Ramos (cell line): Measurements from ENCODE around the gene IP6K3.

Experiments
- in situ Hi-C: fragments of 300-500 bp; cut with MboI; formaldehyde crosslinking; loops from one replicate; pipeline ENCODE4 v1.14.3; 2022; ENCODE audit warnings: low sequenced_read_pairs; ENCODE audit not compliant: unreplicated experiment

IP6K3 gene

DNA sequence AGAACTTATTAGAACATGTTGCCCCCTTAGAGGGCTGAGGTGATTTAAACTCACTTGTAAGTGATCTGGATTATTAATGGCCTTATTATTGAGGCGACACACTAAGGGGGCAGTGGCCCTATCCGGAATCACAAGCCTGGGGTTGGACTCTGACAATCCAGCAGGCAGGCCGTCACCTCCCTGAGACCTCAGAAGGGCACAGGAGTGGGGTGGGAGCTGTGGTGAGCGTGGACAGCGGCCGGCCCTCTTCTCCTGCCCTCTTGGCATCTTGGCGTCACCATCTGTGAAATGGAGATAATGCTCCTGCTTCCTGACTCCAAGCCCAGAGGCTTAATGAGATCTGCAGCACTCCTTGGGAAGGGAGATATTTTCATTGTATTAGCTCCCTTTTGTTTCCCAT is 19.6 kb downstream of the IP6K3 start:
- in situ Hi-C loops, result no loop called here

DNA sequence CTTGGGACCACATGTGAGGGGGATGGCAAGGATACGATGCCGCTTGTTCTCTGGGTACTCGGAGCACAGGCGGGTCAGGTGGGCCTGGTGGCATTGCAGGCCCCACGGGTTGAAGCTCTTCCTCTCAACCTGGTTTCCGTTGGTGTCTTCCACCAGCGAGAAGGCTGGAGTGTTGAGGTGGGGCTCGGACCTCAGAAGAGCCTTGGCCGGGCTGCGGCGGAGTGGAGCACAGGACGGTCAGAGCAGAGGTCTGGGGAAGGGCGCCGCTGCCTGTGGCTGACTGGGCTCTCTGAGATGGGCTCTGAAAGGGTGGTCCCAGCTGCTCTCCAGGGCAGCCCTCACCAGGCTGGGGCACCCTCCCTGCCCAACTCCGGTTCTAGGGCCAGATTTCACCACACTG is 20.0 kb downstream of the IP6K3 start:
- in situ Hi-C loops, result no loop called here

DNA sequence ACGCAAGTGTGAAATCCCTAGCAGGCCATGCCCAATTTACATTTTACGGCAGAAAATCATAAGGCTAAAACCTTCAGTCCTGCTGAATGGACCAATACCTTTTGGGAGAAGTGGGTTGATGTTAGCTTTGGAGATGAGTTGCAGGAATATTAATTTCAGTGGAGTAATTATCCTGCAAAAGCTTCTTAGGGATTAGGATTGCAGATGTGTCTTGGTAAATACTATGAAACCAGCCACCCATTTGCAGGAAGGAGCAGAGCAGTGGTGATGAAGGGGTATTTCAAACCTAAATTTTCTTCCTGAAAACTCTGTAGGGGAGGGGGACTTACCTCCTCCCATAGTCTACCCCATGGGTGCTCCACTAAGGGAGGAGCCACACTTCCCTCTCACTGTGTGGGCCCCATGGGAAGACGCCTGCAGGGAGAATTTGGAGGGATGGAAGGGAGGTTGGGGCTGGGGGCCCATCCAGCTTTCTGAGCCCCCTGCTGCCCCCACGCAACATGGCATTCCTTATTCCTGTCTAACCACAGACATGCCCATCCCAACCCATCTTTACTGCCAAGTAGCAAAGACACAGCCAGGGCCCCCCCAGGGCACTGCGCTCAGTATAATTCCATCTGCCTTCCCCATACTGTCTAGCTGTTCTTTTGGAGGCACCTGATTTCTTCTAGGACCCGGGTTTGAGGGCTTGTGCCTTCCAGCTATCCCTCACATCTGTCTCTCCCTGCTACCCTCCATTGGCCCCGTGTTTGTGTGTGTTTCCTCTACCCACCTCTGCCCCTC is 20.6 kb downstream of the IP6K3 start:
- in situ Hi-C loops, result no loop called here

DNA sequence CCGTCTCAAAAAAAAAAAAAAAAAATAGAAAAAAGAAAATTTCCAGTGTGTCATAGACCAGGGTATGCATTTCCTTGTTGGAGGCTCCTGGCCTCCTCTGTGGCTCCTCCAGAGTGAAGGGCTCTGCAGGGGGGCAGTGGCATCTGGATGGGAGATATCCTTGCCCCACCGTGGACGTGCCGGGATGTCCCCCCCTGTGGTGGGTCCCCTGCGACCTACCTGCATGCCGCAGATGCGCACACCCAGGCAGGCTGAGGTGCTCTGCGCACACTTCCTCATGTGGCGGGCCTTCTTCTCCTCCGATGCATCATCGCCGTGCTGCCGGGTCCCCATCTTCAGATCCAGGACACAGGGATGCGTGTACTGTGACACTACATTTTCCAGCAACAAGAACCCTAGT is 21.5 kb downstream of the IP6K3 start:
- in situ Hi-C loops, result no loop called here

DNA sequence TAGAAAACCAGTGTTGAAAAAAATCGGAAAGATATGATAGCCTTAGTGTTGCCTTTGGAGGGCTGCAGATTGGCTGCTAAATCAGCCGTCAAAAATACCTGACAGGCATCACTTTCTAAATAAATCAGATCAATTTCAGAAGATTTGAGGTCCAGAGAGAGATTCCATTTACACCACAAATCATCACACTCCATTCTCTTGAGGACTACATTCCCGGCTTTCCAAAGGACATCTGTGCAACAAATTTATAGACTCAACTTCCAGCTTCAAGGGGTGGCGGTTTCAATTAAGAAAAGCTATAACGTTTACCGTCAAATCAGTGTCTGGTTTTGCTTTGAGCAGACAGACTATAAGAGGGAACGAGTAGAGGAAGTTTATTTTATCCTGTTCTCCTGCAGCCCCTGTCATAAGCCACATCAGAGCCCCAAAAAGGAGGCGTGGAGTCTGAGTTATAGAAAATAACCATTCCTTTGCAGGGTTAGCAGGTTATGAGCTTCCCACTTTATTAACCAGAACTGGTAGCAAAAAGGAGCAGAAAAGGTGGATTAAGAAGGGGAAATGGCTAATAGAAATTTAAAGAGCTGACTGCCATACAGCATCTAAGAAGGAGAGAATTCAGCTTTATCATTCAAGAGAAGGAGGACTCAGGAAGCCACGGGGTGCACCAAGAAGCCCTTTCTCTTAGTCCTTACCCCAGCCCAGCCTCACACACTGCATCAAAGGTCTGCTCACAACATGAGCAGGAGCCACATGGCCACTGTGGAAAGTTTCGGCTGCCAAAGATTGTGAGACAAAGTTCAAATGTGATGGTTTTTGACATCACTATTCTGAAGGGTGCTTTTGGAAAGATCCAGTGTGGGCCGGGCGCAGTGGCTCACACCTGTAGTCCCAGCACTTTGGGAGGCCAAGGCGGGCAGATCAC is 22.3 kb downstream of the IP6K3 start:
- in situ Hi-C loops, result no loop called here

DNA sequence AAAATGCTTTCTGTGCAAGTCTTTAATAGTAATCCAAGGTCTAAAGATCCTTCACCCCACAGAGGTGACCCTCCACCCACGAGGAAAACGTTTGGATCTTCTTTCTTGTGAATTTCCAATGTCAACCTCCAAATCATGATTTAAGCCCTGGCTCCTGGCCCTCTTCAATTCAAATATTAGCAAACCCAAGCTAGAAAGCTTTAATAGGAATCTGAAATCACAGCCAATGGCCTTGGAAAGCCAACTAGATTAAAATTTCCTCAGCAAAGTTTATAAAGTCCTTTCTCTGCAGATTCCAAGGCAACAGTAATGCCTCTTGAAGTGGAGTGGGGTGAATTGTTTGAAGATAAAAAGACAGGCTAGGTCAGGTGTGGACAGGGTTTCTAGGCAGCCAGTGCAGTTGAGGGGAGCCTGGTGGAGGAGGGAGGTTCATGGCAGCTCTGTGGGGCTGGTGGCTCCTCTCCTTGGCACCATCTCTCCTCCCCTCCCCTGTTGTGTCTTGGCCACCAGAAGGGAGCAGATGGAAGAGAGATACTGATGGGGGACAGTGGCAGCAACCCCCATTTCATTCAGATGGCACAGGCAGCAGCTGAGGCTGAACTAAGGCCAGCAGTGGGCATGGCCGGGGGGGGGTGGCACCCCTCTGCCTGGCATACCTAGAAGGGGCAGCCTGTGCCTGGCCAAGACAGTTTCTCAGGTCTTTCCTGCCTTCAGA is 23.2 kb downstream of the IP6K3 start:
- in situ Hi-C loops, result no loop called here

DNA sequence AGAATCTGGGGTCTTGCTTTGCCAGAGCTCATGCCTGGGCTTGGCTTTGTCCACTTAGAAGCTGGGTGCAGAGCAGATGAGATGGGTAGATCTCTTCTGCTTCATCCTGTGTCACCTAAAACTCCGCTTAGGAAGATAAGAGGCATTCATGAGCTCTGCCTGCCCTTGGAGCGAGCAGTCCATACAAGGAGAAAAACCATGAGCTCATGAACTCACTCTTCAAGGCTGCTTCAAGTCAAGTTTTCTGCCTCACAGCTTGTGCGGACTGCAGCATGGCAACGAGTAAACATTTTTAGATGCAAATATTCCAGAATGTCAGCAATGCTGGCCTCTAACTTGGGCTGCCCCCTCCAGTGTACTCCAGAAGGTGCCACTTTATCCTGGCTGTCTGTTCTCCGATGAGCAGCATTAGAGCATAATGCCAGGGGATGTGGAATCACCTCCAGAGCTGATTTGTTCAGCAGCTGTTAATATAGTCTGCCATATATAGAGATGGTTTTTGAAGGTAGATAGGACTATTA is 24.5 kb downstream of the IP6K3 start:
- in situ Hi-C loops, result no loop called here

DNA sequence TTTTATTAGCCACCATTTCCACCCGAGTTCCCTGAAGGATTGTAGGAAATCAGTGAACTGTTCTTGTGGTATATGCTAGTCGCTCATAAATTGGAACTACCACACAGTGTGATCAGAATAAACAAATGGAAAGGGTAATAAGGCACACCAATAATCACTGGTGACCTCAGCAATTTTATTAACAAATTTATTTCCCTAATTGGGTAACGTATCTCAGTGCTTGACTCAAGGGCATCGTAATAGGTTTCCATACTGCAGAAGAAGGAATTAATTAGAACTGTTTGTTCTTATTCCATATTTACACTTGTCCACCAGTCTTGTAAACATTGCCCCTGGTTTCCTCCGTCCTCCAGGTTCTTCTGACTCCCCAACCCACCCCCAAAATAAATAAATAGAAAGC is 25.2 kb downstream of the IP6K3 start:
- in situ Hi-C loops, result no loop called here

DNA sequence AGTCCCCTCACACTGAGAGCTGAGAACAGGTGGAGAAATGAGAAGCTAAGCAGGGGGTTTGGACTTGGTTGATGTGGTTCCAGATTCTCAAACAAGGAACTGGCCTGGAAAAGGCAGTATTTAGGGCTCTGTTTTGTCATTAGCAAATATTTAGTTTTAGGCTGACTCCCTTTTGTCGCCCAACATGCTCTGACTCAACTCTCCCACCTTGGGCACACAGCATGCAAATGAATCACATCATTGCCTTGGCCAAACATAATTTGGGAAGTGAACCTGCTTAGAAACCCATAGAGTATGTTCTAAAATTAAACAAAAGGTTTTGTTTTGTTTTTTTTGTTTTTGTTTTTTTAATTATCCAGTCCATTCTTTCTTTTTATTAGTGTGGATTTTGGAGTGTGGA is 25.7 kb downstream of the IP6K3 start:
- in situ Hi-C loops, result no loop called here

DNA sequence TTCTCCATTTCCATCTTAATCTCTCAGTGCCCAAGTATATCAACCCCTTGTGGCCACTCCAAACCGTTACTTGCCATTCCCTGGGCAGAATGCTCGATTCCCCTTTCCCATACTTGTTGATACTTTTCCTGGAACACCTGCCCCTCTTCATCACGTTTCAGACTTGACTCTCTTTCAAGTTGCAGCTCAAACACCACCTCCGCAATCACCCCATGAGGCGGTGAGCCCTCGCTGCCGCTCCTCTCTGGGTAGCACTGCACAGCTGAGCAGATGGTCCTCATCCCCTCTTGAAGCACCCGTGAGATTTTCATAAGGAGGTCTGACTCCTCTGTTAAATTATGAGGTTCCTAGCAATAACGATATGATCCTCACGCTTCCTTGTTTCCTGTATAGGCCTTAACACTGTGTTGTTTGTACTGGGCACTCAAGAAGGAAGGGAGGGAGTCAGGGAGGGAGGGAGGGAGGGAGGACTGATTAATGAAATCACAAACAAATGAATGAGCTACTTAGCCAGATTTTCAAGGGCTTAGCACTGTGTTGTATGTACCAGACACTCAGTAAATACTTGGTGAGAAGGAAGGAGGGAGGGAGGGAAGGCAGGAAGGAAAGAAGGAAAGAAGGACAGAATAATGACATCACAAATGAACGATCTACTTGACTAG is 27.2 kb downstream of the IP6K3 start:
- in situ Hi-C loops, result no loop called here

DNA sequence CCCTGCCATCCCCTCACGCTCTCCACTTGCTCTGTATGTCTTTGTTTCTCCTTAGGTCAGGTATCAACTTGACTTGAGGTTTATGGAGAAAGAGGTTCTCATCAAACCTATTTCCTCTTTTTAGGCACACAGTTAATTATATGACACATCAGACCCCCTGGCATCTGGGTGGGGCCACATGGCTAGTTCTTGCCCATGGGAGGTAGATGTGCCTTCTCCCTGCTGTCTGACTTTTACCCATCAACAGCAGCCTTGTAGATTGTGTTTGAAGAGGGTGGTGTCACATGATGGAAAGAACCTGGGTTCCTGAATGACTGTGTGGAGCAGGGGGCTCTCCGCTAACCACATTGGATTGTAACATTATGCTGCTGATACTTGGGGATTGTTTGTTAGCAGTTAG is 28.0 kb downstream of the IP6K3 start:
- in situ Hi-C loops, result no loop called here

DNA sequence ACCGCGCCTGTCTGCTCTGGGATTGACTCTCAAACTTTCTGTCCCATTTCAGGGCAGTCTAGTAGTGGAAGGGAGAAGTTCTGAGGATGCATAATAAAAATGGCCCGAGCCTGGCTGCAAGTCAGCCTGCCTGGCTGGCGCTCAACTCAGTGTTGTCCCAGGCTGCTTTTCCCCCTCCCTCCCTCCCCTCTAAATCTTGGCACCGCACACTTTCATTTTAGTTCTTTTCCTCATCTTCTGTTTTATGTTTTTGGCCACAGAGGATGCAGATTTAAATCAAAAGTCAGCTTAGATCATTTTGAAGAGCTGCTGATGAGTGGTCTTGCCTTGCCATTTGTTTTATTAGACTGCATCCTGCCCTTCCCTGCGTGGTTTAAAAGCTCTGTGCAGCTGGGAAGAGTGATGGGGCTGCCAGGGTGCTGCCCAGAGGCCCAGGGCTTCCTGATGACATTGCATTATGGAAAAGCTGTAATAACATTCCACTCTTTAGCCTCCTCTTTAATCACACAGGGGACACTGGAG is 28.7 kb downstream of the IP6K3 start:
- in situ Hi-C loops, result no loop called here

DNA sequence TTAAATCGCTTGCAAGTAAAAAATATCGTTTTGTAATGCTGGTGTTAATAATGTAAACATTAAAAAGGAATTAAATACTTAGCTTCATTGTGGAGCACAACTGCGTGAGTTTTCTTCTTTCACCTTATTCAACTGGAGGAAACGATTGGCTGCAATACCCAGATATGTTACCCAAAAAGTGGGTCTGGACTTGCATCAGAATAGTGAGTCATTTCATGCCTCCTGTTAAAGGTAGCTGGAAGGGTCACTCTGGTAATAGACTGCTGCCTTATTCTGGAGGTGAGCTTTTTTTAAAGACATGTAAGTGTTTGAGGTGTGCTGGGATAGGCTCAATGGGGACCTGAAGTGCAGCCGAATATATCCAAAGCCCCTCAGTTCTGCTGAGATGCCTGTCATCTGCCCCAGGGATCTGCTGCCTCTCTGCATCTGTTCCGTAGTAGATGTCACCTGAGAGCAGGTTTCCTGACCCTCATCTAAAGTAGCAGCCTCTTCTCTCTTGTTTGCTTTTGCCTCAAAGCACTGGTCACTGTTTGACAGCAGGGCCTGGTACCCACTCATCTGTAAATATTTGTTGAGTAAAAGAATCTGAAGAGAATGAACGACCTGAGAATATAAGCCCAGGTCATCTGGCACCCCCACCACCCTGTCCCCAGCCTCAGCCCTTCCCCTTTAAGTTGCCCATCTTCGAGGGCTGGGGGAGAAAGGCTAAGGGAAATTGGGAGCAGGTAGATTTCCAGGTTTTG is 29.6 kb downstream of the IP6K3 start:
- in situ Hi-C loops, result no loop called here

DNA sequence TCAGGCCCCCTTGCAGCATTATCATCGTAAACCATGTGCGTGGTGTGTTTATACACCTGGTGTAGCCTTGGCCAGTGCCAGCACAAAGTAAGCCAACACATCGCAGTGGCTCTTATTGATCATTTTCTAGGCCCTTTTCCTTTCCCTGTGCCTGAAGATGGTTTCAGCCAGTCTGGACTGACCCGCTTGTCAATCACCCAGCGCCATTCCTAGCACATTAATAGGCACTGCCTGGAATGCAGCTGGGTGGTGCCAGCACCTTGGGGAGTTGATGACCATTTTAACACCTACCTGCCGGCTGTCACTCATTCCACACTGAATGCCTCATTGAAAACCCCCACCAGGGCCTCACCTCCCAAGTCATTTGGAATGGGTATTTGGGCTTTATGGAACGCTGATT is 30.3 kb downstream of the IP6K3 start:
- in situ Hi-C loops, result no loop called here

DNA sequence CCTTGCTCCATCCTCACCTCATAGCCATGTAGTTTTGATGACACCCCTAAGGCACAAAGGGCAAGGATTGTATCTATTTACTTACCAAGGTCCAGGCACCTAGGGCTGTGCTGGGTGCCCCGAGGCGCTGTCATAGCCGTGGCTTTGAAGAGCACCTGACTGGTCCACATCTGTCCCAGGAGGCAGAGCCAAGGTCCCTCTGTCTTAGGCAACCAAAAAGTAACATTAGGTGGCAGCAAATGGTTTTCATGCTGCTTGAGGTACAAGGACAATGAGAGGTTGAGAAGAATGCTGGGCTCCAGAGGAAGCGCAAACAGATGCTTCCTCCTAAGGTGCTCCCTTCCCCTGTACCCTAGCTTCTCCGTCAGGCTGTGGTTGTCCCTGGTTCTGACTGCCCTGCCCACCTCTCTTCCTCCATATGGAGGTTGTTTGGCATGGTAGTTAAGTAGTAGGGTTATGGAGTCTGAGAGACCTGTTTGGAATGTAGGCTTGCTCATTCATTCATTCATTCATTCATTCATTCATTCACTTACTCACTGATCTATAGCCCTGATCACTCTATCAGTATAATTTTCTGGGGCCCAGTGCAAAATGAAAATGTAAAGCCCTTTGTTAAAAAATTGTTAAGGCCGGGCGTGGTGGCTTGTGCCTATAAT is 32.2 kb downstream of the IP6K3 start:
- in situ Hi-C loops, result no loop called here

DNA sequence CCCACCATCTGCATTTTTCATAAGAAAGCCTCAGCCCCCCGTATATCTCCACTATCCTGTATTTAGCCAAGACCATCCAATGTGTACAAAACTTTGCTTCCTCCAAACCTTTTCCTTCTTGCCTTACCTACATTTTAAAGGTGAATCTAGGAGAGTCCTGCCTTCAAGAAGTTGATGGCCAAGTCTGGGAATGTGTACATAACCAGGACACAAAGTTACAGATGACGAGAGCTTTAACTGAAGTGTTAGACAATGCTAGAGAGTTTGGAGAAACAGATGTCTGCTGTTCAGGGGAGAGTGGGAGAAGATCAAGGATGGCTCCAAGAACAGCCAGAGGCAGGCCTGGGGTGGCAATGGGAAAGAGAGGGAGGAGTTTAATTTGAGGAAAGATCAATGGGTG is 32.9 kb downstream of the IP6K3 start:
- in situ Hi-C loops, result no loop called here

DNA sequence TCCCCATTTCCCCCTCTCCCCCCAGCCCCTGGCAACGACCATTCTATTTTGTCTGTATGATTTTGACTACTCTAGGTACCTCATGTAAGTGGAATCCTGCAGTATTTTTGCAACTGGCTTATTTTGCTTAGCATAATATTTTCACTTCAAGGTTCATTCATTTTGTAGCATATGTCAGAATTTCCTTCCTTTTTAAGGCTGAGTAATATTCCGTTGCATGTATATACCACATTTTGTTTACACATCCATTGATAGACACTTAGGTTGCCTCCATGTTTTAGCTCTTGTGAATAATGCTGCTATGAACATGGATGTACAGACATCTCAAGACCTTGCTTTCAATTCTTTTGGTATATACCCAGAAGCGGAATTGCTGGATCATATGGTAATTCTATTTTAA is 33.8 kb downstream of the IP6K3 start:
- in situ Hi-C loops, result no loop called here

DNA sequence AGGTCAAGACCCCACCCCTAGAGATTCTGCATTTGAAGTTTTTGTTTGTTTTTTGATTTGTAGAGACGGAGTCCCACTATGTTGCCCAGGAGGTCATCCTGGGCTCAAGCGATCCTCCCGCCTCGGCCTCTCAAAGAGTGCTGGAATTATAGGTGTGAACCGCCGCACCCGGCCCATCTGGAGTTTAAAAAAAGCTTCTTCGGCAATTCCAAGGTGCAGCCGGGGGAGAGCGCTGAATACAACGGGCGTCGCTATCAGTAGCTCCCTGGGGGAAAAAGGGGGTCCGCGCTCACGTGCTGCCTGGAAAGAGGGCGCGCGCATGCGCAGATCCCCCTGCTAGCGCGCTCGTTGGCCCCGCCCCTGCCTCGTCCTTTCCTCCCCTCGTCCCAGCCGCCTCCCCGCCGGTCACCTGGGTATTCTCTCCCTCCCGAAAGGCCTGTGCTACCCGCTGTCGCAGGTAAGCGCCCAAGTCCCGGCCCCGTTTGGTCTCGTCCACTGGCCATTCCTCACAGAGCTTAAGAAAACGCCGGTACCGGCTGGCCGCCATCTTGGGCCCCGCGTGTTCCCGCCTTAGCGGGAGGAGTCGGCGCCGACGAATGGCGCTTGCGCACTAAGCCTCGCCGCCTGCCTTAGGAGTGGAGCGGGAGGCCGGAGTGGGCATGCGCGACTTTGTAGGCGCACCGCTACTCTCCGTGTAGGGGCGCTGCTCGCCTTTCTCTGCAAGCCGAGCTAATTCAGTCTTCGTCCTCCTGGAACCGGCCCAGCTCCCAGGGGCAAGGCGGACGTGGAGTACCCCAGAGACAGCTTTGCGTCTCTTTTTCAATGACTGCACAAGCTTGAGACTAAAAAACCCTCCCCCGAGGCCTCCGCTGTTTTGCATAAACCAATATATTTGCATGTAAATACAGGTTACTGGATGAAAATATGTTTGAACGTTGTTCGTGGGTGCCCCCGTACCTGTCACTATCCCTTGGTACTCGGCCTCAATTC is 35.3 kb downstream of the IP6K3 start, which contains the start of gene UQCC2:
Gene UQCC2, minus strand, starts transcription at position 561 of the 990 bp plus-strand sequence. Its CDS starts 14 bp downstream, at position 547.
- in situ Hi-C loops, result no loop called here
